Superior temporal gyrus (tissue), 1 donor: ENCODE data around the gene HBP1.
A peak's percentile ranks its signal among the peaks of the same experiment; 100 is the strongest.
"Not testable (repeated sequence)": the region's sequence is repeated elsewhere in the genome, so short reads cannot be mapped to it uniquely, and the experiment has no call there.

Experiments
- DNase-seq: peaks from one replicate; pipeline ENCODE4 v3.0.0-alpha.2; 2016; ENCODE audit errors: extremely low spot score

Gene HBP1

GRCh38 chr7:107224374-107225223, 55.8 kb downstream of the HBP1 start:
- DNase-seq: peak; percentile 7

- peak; percentile 6 for DNase-seq
Measured at GRCh38 chr7:107228291-107228690, 59.5 kb downstream of the HBP1 start.

GRCh38 chr7:107230334-107230733, 61.5 kb downstream of the HBP1 start:
- DNase-seq: peak; percentile 9

- no peak for DNase-seq
Measured at GRCh38 chr7:107232568-107233090, 63.8 kb downstream of the HBP1 start.

GRCh38 chr7:107233174-107233573, 64.4 kb downstream of the HBP1 start:
- no peak for DNase-seq

- DNase-seq: peak; percentile 22
Measured at GRCh38 chr7:107233981-107234380, 65.2 kb downstream of the HBP1 start.

GRCh38 chr7:107234436-107234835, 65.6 kb downstream of the HBP1 start:
- peak; percentile 60 for DNase-seq

- peak; percentile 77 for DNase-seq
Measured at GRCh38 chr7:107236862-107237261, 68.1 kb downstream of the HBP1 start.

GRCh38 chr7:107237451-107237850, 68.6 kb downstream of the HBP1 start:
- DNase-seq: no peak

- DNase-seq: no peak
Measured at GRCh38 chr7:107242267-107242666, 73.5 kb downstream of the HBP1 start.

GRCh38 chr7:107244613-107245012, 75.8 kb downstream of the HBP1 start:
- no peak for DNase-seq

- DNase-seq: not testable (repeated sequence)
Measured at GRCh38 chr7:107246836-107247235, 78.0 kb downstream of the HBP1 start.

GRCh38 chr7:107248551-107249316, 79.9 kb downstream of the HBP1 start:
- DNase-seq: no peak

GRCh38 chr7:107251963-107252362, 83.2 kb downstream of the HBP1 start:
- DNase-seq: no peak
